H1 (cell line): ENCODE data around the gene LY9. TPM values are rescaled to one million over a fixed set of nuclear protein-coding genes. Genes with fewer than 3 reads are reported as not detected.

Experiments
- CTCF ChIA-PET: fragments of 300-600 bp; sonication (Branson Sonifier 250); formaldehyde crosslinking; loops from one replicate; lab custom pipeline; 2021; ENCODE audit not compliant: partially characterized antibody; lab: Charles Lee
- POLR2A ChIA-PET: fragments of 300-600 bp; sonication (Branson Sonifier 250); formaldehyde crosslinking; loops from one replicate; lab custom pipeline; 2021; ENCODE audit warnings: inconsistent platforms; ENCODE audit not compliant: partially characterized antibody; lab: Charles Lee
- DNase-seq, 2 experiments: peaks; one replicate each; pipeline versions ENCODE4 v3.0.0 to v3.0.0-alpha.2; 2010 to 2022; ENCODE audit warnings: low spot score in 2 of 2, low read depth in 1 of 2, mixed read lengths in 1 of 2
- FAIRE-seq: peaks from 2 replicates; lab custom pipeline; 2011; peaks lifted over from hg19 to GRCh38; lab: Jason Lieb, UNC
- H2AFZ ChIP-seq: 2 replicates; pipeline ENCODE4 v1.8.1; 2012; ENCODE audit warnings: low read length, inconsistent platforms
- H2AK5ac ChIP-seq: 2 replicates; pipeline ENCODE4 v1.6.1; 2013; ENCODE audit warnings: low read depth, low read length
- H2BK120ac ChIP-seq: replicated peaks from 2 replicates; pipeline ENCODE3; 2013; ENCODE audit warnings: low read depth, low read length, inconsistent platforms
- H2BK12ac ChIP-seq: 2 replicates; pipeline ENCODE4 v1.6.1; 2013; ENCODE audit warnings: low read depth, low read length
- H2BK15ac ChIP-seq: 2 replicates; pipeline ENCODE4 v1.6.1; 2013; ENCODE audit warnings: low read length
- H2BK20ac ChIP-seq: 2 replicates; pipeline ENCODE4 v1.6.1; 2013; ENCODE audit warnings: low read length
- H2BK5ac ChIP-seq: 2 replicates; pipeline ENCODE4 v1.6.1; 2013; ENCODE audit warnings: low read depth, low read length
- H3K14ac ChIP-seq: 2 replicates; pipeline ENCODE4 v1.6.1; 2013; ENCODE audit warnings: inconsistent platforms; ENCODE audit not compliant: insufficient read length
- H3K18ac ChIP-seq: 2 replicates; pipeline ENCODE4 v1.6.1; 2013; ENCODE audit warnings: low read length; ENCODE audit errors: extremely low read depth
- H3K23ac ChIP-seq: 2 replicates; pipeline ENCODE4 v1.6.1; 2013; ENCODE audit warnings: inconsistent platforms; ENCODE audit not compliant: insufficient read length
- H3K23me2 ChIP-seq: 2 replicates; pipeline ENCODE4 v1.6.1; 2013; ENCODE audit warnings: low read depth, low read length
- H3K27ac ChIP-seq: 2 replicates; pipeline ENCODE4 v1.6.1; 2011; ENCODE audit warnings: low read depth, low read length, inconsistent platforms
- H3K27me3 ChIP-seq, 4 experiments: replicated peaks in 1 of 4; 1 replicate in 1 of 4; 2 replicates in 3 of 4; pipeline versions ENCODE4 v1.6.1 to v1.8.1; 2011 to 2013; ENCODE audit warnings: low read length in 3 of 4, mild to moderate bottlenecking in 3 of 4, inconsistent platforms in 2 of 4, mixed read lengths in 2 of 4, moderate library complexity in 1 of 4; ENCODE audit not compliant: control insufficient read depth in 3 of 4, insufficient read depth in 3 of 4; ENCODE audit errors: extremely low read depth in 1 of 4
- H3K36me3 ChIP-seq, 4 experiments: 2 replicates each; pipeline versions ENCODE4 v1.6.1 to v1.8.1; 2011 to 2013; ENCODE audit warnings: mild to moderate bottlenecking in 4 of 4, low read length in 3 of 4, moderate library complexity in 2 of 4, control low read depth in 1 of 4, inconsistent platforms in 1 of 4; ENCODE audit not compliant: insufficient read depth in 4 of 4, control insufficient read depth in 2 of 4
- H3K4ac ChIP-seq: replicated peaks from 2 replicates; pipeline ENCODE3; 2013; ENCODE audit warnings: low read length, low read depth, mixed read lengths, inconsistent platforms; ENCODE audit not compliant: insufficient read length
- H3K4me1 ChIP-seq, 4 experiments: replicated peaks in 1 of 4; 1 replicate in 1 of 4; 2 replicates in 3 of 4; pipeline versions ENCODE4 v1.6.1 to v1.8.1; 2011 to 2013; ENCODE audit warnings: low read length in 3 of 4, inconsistent platforms in 2 of 4, mixed read lengths in 1 of 4; ENCODE audit not compliant: insufficient read depth in 4 of 4, control insufficient read depth in 3 of 4
- H3K4me2 ChIP-seq, 2 experiments: 2 replicates each; pipeline versions ENCODE4 v1.6.1 to v1.8.1; 2011 to 2013; ENCODE audit warnings: low read depth in 2 of 2, low read length in 2 of 2, control low read depth in 1 of 2, inconsistent platforms in 1 of 2, mild to moderate bottlenecking in 1 of 2; ENCODE audit not compliant: insufficient read depth in 1 of 2
- H3K4me3 ChIP-seq, 4 experiments: fragments of 200-600, 300-600 bp in 1 of 4; sonication (generic), shearing (Covaris generic), sonication (Bioruptor Twin) in 1 of 4; 2 replicates each; pipeline versions ENCODE4 v1.5.1 to v1.8.1; 2011 to 2016; ENCODE audit warnings: low read length in 4 of 4, low read depth in 3 of 4, control low read depth in 2 of 4, inconsistent platforms in 2 of 4, mild to moderate bottlenecking in 2 of 4, mixed read lengths in 1 of 4, moderate library complexity in 1 of 4; ENCODE audit not compliant: insufficient read depth in 2 of 4; ENCODE audit errors: extremely low read depth in 1 of 4
- H3K56ac ChIP-seq: replicated peaks from 2 replicates; pipeline ENCODE3; 2013; ENCODE audit warnings: low read depth, mild to moderate bottlenecking, mixed read lengths, low read length, inconsistent platforms; ENCODE audit not compliant: insufficient read length
- H3K79me1 ChIP-seq: 2 replicates; pipeline ENCODE4 v1.6.1; 2013; ENCODE audit warnings: low read depth, low read length, control low read depth
- H3K79me2 ChIP-seq, 2 experiments: 2 replicates each; pipeline versions ENCODE4 v1.6.1 to v1.8.1; 2012 to 2013; ENCODE audit warnings: low read length in 2 of 2, mild to moderate bottlenecking in 2 of 2, inconsistent platforms in 1 of 2; ENCODE audit not compliant: insufficient read depth in 2 of 2, control insufficient read depth in 1 of 2
- H3K9ac ChIP-seq, 4 experiments: replicated peaks in 1 of 4; 1 replicate in 1 of 4; 2 replicates in 3 of 4; pipeline versions ENCODE4 v1.6.1 to v1.8.1; 2011 to 2013; ENCODE audit warnings: low read depth in 3 of 4, low read length in 3 of 4, control low read depth in 2 of 4, mild to moderate bottlenecking in 2 of 4, moderate library complexity in 2 of 4, inconsistent platforms in 1 of 4; ENCODE audit errors: extremely low read depth in 1 of 4
- H3K9me3 ChIP-seq, 2 experiments: 2 replicates each; pipeline versions ENCODE4 v1.6.1 to v1.8.1; 2012 to 2013; ENCODE audit warnings: mild to moderate bottlenecking in 2 of 2, moderate library complexity in 2 of 2, control low read depth in 1 of 2, inconsistent platforms in 1 of 2, low read depth in 1 of 2, low read length in 1 of 2, mixed read lengths in 1 of 2; ENCODE audit not compliant: insufficient read depth in 2 of 2
- H4K20me1 ChIP-seq, 2 experiments: replicated peaks in 1 of 2; 2 replicates each; pipeline versions ENCODE3 to v1.8.1; 2011 to 2013; ENCODE audit warnings: inconsistent platforms in 2 of 2, low read length in 2 of 2, mild to moderate bottlenecking in 1 of 2; ENCODE audit not compliant: insufficient read depth in 2 of 2, control insufficient read depth in 1 of 2
- H4K5ac ChIP-seq: 2 replicates; pipeline ENCODE4 v1.6.1; 2013; ENCODE audit warnings: low read length, low read depth, mixed read lengths, inconsistent platforms; ENCODE audit not compliant: insufficient read length
- H4K8ac ChIP-seq: 2 replicates; pipeline ENCODE4 v1.8.0; 2013; ENCODE audit warnings: mild to moderate bottlenecking, moderate library complexity, low read length, inconsistent platforms; ENCODE audit not compliant: insufficient read depth; ENCODE audit errors: extremely low read depth
- H4K91ac ChIP-seq: replicated peaks from 2 replicates; pipeline ENCODE3; 2013; ENCODE audit warnings: low read length, mixed read lengths, inconsistent platforms; ENCODE audit not compliant: insufficient read length
- CTCF ChIP-seq, 3 experiments: IDR thresholded peaks; 1 replicate in 2 of 3; 2 replicates in 1 of 3; pipeline versions ENCODE4 v1.5.1 to v1.6.1; 2011; ENCODE audit warnings: low read length in 3 of 3, mild to moderate bottlenecking in 3 of 3, inconsistent platforms in 2 of 3, low read depth in 1 of 3, moderate library complexity in 1 of 3; ENCODE audit not compliant: insufficient read depth in 1 of 3; ENCODE audit errors: control extremely low read depth in 1 of 3
- EZH2 ChIP-seq: fragments of 200-600 bp; sonication (generic); IDR thresholded peaks from 2 replicates; pipeline ENCODE4 v1.7.1; 2012; ENCODE audit warnings: low read depth, mild to moderate bottlenecking, moderate library complexity, low read length, inconsistent platforms; ENCODE audit not compliant: severe bottlenecking
- KDM4A ChIP-seq: IDR thresholded peaks from one replicate; pipeline ENCODE4 v1.7.1; 2012; ENCODE audit warnings: low read depth, mild to moderate bottlenecking, moderate library complexity, low read length, inconsistent platforms; ENCODE audit not compliant: severe bottlenecking
- KDM5A ChIP-seq: fragments of 200-600 bp; IDR thresholded peaks from 2 replicates; pipeline ENCODE4 v1.7.1; 2012; ENCODE audit warnings: mild to moderate bottlenecking, low read length, inconsistent platforms, mixed read lengths
- PHF8 ChIP-seq: fragments of 200-600 bp; sonication (generic); conservative IDR thresholded peaks from 2 replicates; pipeline ENCODE4 v1.7.1; 2012; ENCODE audit warnings: low read depth, mild to moderate bottlenecking, inconsistent platforms, low read length, moderate library complexity
- POLR2AphosphoS5 ChIP-seq: IDR thresholded peaks from 2 replicates; pipeline ENCODE4 v1.6.1; 2011; ENCODE audit warnings: low read depth, low read length
- RXRA ChIP-seq: IDR thresholded peaks from 2 replicates; pipeline ENCODE4 v1.6.1; 2011; ENCODE audit warnings: low read depth, mild to moderate bottlenecking, low read length, moderate library complexity; ENCODE audit not compliant: insufficient read depth
- SAP30 ChIP-seq: fragments of 300-600 bp; sonication (generic); IDR thresholded peaks from 2 replicates; pipeline ENCODE4 v1.7.1; 2012; ENCODE audit warnings: low read length, moderate library complexity, mild to moderate bottlenecking, inconsistent platforms; ENCODE audit not compliant: insufficient read depth, insufficient replicate concordance
- SUZ12 ChIP-seq: fragments of 200-600 bp; sonication (generic); IDR thresholded peaks from 2 replicates; pipeline ENCODE4 v1.6.1; 2012; ENCODE audit warnings: mild to moderate bottlenecking, inconsistent platforms, low read length, moderate library complexity, mixed read lengths
- ZNF274 ChIP-seq: IDR thresholded peaks from 2 replicates; pipeline ENCODE4 v1.7.0; 2012; ENCODE audit warnings: low read length, borderline replicate concordance; ENCODE audit errors: extremely low read depth
- WGBS, 2 experiments: shearing (Covaris generic) in 1 of 2; methylation state at CpG; one replicate each; pipeline versions ENCODE4 v1.1.6 to v1.1.7; 2013 to 2015; ENCODE audit warnings: low lambda C conversion rate in 2 of 2, mixed read lengths in 2 of 2, inconsistent platforms in 1 of 2, low coverage in 1 of 2, missing lambda C conversion rate in 1 of 2; ENCODE audit not compliant: insufficient replicate concordance in 2 of 2, insufficient coverage in 1 of 2, insufficient read length in 1 of 2; ENCODE audit errors: extremely low coverage in 1 of 2, missing lambda C conversion rate in 1 of 2; 5-methylcytosine and 5-hydroxymethylcytosine counted together
- polyA plus RNA-seq, 7 experiments: library from polyadenylated mRNA; depleted of rRNA in 3 of 7; stranded (reverse) in 5 of 7; unstranded in 2 of 7; fragments of >200 nt in 5 of 7; fragments of 200-250 nt in 2 of 7; gene quantifications; 1 replicate in 5 of 7; 2 replicates in 1 of 7; 4 replicates in 1 of 7; pipeline versions ENCODE4 v1.2.1 to v1.2.3, GENCODE V29; 2011 to 2013; ENCODE audit warnings: missing spikeins in 2 of 7, mixed read lengths in 2 of 7
- total RNA-seq: library from RNA; stranded (reverse); fragmentation: NEBNext Ultra II Directional; extraction: Animal tissue kit (Norgen Biotek cat#: 25700); gene quantifications from 2 replicates; pipeline ENCODE4 v1.2.1, GENCODE V29; 2021

Gene LY9
- total and polyA plus RNA-seq, 2 of the 8 experiments (the other 6 are each of a cell fraction or from before 2014, with no cell fraction given): not detected

DNA sequence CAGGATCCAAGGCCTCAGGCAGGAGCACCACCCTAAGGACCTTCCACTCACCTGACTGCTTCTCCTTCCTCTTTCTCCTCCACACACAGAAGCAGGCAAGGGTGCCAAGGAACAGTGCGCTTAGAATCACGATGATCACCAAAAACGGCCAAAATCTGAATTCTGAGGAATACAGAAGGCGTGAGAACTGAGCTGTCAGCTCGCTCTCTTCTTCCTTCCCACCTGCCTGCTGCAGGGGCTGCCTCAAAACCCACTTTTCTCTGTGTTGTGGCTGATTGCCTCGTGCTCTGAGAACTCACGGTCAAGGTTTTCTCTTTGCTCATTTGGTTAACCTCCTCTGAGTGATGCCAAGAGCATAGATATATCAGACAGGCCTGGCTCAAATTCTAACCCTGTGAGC is 42.9 kb downstream of the LY9 start:
- Histone ChIP-seq H3K4me2 (no peak overlapping the region), H3K9me3 (no peaks in the 10 kb centered on the region)
- WGBS, 2 experiments: 90% methylated on average over 7 of the region's 7 CpGs; no CpG with 5 or more reads in 1 of the 2 experiments
- no peak for TF ChIP-seq CTCF (IDR thresholded peaks at IDR 0.05; ENCODE audit: control extremely low read depth in 1 of 3, insufficient read depth in 1 of 3, low read depth in 1 of 3, low read length in 3 of 3)
- no peak for TF ChIP-seq POLR2AphosphoS5
- TF ChIP-seq KDM5A: no peak
- no peak for TF ChIP-seq SAP30
- TF ChIP-seq EZH2: no peak
- TF ChIP-seq PHF8: no peak
- no peak for TF ChIP-seq SUZ12
- no peak for TF ChIP-seq RXRA
- TF ChIP-seq ZNF274: no peak
- TF ChIP-seq KDM4A: no peak

More for the DNA sequence above, 42.9 kb downstream of the LY9 start:
- Histone ChIP-seq H4K8ac (no peak overlapping the region), H3K27ac (no peak overlapping the region), H3K36me3 (no peaks in the 10 kb centered on the region), H2AFZ (no peak overlapping the region), H3K14ac (no peak overlapping the region), H3K56ac (no peak overlapping the region), H3K4ac (no peak overlapping the region), H4K91ac (no peak overlapping the region), H3K23ac (no peak overlapping the region), H3K27me3 (no peaks in the 10 kb centered on the region; a peak in 1 of 7 replicates), H4K20me1 (no peaks in the 10 kb centered on the region), H3K18ac (no peak overlapping the region), H3K4me1 (peaks cover 0 to 3% (median 0%) of the 10 kb centered on the region in 4 experiments; a peak in 2 of 7 replicates), H4K5ac (no peak overlapping the region), H2BK15ac (no peak overlapping the region), H3K4me3 (no peak overlapping the region), H3K9ac (no peak overlapping the region), H3K79me2 (no peaks in the 10 kb centered on the region), H3K23me2 (no peaks in the 10 kb centered on the region), H3K79me1 (no peaks in the 10 kb centered on the region), H2BK20ac (no peak overlapping the region), H2BK12ac (no peak overlapping the region), H2BK5ac (no peak overlapping the region), H2BK120ac (no peak overlapping the region), H2AK5ac (no peak overlapping the region)
- DNase-seq (no peak), FAIRE-seq (no peak)
- CTCF ChIA-PET: interaction anchor here (0.7 to 13.0 kb wide), 9 partner anchors 16 to 163 kb away, joined by 3 to 219 read pairs (median 7); partner anchors contain the start of genes ITLN1 and ITLN2
- POLR2A ChIA-PET: no interaction called here
